Activated naive CD4-positive, alpha-beta T cell treated with Interleukin-2 at 50 U/mL for 16 hours (primary cell): ENCODE results near the gene ZCCHC10.
"Not testable (repeated sequence)": the region's sequence is repeated elsewhere in the genome, so short reads cannot be mapped to it uniquely, and the experiment has no call there.

Experiments used
- DNase-seq: peaks from one replicate; pipeline ENCODE4 v3.0.0-alpha.2; 2020

Gene ZCCHC10

GRCh38 chr5:132972436-132972828 is 53.9 kb downstream of the ZCCHC10 start:
- not testable (repeated sequence) for DNase-seq

GRCh38 chr5:132971483-132972435 is 54.6 kb downstream of the ZCCHC10 start:
- no peak for DNase-seq

GRCh38 chr5:132965120-132965519 is 61.2 kb downstream of the ZCCHC10 start:
- DNase-seq = no peak

GRCh38 chr5:132963171-132964104 is 62.9 kb downstream of the ZCCHC10 start, which contains the start of gene AFF4:
AFF4 (minus strand) TSS chr5:132963634; CDS start chr5:132937189, 26,445 bp downstream.
- peak; percentile 88 for DNase-seq

GRCh38 chr5:132962429-132963021 is 63.8 kb downstream of the ZCCHC10 start:
- DNase-seq = no peak

- no peak for DNase-seq
These were observed 64.5 kb downstream of the ZCCHC10 start for GRCh38 chr5:132961887-132962286.

- not testable (repeated sequence) for DNase-seq
These were observed 65.1 kb downstream of the ZCCHC10 start for GRCh38 chr5:132961123-132961815.

GRCh38 chr5:132956166-132956799 is 70.1 kb downstream of the ZCCHC10 start:
- not testable (repeated sequence) for DNase-seq

- no peak for DNase-seq
These were observed 72.6 kb downstream of the ZCCHC10 start for GRCh38 chr5:132953710-132954109.

- no peak for DNase-seq
These were observed 73.5 kb downstream of the ZCCHC10 start for GRCh38 chr5:132952829-132953228.

GRCh38 chr5:132951897-132952296 is 74.5 kb downstream of the ZCCHC10 start:
- DNase-seq = no peak

- no peak for DNase-seq
These were observed 77.2 kb downstream of the ZCCHC10 start for GRCh38 chr5:132949136-132949535.

GRCh38 chr5:132947671-132948070 is 78.7 kb downstream of the ZCCHC10 start:
- DNase-seq = no peak
